HG02870 (cell line): ENCODE data around the gene KIAA1755.

Experiments
- ATAC-seq: cut with Tn5 transposase; IDR thresholded peaks from one replicate; pipeline ENCODE4 v1.9.1; 2021; ENCODE audit warnings: mild to moderate bottlenecking, moderate library complexity; ENCODE audit not compliant: unreplicated experiment

KIAA1755 gene

GRCh38 chr20:38192323-38192885 lies 68.1 kb downstream of the KIAA1755 start:
- no peak for ATAC-seq

GRCh38 chr20:38191654-38192053 lies 68.9 kb downstream of the KIAA1755 start:
- ATAC-seq, result no peak

- no peak for ATAC-seq
These were observed 69.6 kb downstream of the KIAA1755 start for GRCh38 chr20:38190936-38191371.

GRCh38 chr20:38190166-38190565 lies 70.4 kb downstream of the KIAA1755 start:
- ATAC-seq, result no peak

GRCh38 chr20:38187517-38187916 lies 73.0 kb downstream of the KIAA1755 start:
- no peak for ATAC-seq

GRCh38 chr20:38186788-38187221 lies 73.7 kb downstream of the KIAA1755 start:
- no peak for ATAC-seq

- ATAC-seq, result no peak
These were observed 76.4 kb downstream of the KIAA1755 start for GRCh38 chr20:38184101-38184500.

- no peak for ATAC-seq
These were observed 78.6 kb downstream of the KIAA1755 start for GRCh38 chr20:38181971-38182370.

- peak; percentile 76 for ATAC-seq
These were observed 79.2 kb downstream of the KIAA1755 start for GRCh38 chr20:38181207-38181801.

- no peak for ATAC-seq
These were observed 79.8 kb downstream of the KIAA1755 start for GRCh38 chr20:38180781-38181180.

- ATAC-seq, result no peak
These were observed 80.7 kb downstream of the KIAA1755 start for GRCh38 chr20:38179846-38180245.

- no peak for ATAC-seq
These were observed 82.0 kb downstream of the KIAA1755 start for GRCh38 chr20:38178581-38178980.

- no peak for ATAC-seq
These were observed 82.5 kb downstream of the KIAA1755 start for GRCh38 chr20:38178065-38178491.

- no peak for ATAC-seq
These were observed 83.3 kb downstream of the KIAA1755 start for GRCh38 chr20:38177201-38177600.

GRCh38 chr20:38175304-38176180 lies 85.0 kb downstream of the KIAA1755 start:
- no peak for ATAC-seq

GRCh38 chr20:38173237-38174156 lies 87.0 kb downstream of the KIAA1755 start:
- ATAC-seq, result no peak

GRCh38 chr20:38172408-38172807 lies 88.1 kb downstream of the KIAA1755 start:
- no peak for ATAC-seq

GRCh38 chr20:38171675-38172043 lies 88.9 kb downstream of the KIAA1755 start:
- ATAC-seq, result no peak

GRCh38 chr20:38170826-38171674 lies 89.5 kb downstream of the KIAA1755 start:
- no peak for ATAC-seq
